ENCODE measurements around the gene ACTRT2. TPM values are rescaled to one million over a fixed set of nuclear protein-coding genes. Genes with fewer than 3 reads are reported as not detected.

ACTRT2 gene
- total RNA-seq, 2 donors from 2014 or later = not detected

DNA sequence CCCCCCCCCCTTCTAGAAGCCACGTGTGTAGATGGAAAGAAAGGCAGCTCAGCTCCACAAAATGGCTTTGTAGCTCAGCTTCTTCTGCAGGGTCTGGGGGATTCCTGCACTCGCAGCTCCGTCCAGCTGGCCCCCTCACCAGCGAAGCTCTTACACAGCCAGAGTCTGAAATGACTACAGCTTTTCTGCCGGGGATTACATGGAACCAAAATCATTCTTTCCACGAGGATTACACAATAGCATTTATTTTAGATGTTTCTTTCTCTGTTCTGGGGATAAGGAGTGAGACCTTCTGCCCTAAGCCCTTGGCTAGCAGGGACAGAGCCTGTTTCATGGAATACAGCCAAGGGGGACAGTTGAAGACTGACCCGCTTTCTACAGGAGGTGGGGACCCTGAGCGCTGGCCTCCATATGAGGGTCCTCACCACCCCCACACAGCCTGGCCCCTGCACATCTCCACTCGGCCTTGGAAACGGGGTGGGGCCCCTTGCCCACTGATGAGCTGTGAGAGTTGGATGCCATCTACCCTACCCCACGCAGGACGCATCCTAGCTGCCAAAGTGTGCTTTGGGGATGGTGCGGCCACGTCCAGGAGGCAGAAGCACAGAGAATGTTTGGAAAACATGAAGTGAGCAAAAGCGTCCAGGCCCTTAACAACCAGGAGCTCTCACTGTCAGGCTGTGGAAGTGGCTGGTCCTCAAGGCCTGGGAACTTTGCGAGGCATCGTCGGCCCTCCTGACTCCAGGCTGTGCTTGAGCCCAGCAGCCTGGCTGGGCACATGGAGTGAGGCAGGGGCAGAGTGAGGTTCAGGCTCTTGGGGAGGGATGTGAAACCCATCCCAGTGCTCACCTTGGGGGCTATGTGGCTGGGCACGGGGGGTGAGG lies 14.5 kb downstream of the ACTRT2 start:
- Histone ChIP-seq H3K27me3 (no peaks in the 10 kb centered on the region), H3K4me3 (no peak overlapping the region), H3K4me1 (peaks cover 19% of the 10 kb centered on the region), H3K27ac (no peak overlapping the region), H3K36me3 (replicated peaks in 1 of 2; ENCODE audit: insufficient read depth in 1 of 2, low read depth in 2 of 2) (no peaks in the 10 kb centered on the region), H3K9me3 (no peaks in the 10 kb centered on the region)
- TF ChIP-seq POLR2A (IDR thresholded peaks at IDR 0.05) = no peak
- TF ChIP-seq, protein P1, sequence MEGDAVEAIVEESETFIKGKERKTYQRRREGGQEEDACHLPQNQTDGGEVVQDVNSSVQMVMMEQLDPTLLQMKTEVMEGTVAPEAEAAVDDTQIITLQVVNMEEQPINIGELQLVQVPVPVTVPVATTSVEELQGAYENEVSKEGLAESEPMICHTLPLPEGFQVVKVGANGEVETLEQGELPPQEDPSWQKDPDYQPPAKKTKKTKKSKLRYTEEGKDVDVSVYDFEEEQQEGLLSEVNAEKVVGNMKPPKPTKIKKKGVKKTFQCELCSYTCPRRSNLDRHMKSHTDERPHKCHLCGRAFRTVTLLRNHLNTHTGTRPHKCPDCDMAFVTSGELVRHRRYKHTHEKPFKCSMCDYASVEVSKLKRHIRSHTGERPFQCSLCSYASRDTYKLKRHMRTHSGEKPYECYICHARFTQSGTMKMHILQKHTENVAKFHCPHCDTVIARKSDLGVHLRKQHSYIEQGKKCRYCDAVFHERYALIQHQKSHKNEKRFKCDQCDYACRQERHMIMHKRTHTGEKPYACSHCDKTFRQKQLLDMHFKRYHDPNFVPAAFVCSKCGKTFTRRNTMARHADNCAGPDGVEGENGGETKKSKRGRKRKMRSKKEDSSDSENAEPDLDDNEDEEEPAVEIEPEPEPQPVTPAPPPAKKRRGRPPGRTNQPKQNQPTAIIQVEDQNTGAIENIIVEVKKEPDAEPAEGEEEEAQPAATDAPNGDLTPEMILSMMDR (IDR thresholded peaks at IDR 0.05) = no peak
- WGBS, 2 donors = 64 to 67% methylated on average over 16 to 18 of the region's 19 CpGs
- intact Hi-C loops (cut with DNase I) = no loop called here
- peak in 1 of 4 donors; percentile 7 for DNase-seq
- ATAC-seq = no peak

DNA sequence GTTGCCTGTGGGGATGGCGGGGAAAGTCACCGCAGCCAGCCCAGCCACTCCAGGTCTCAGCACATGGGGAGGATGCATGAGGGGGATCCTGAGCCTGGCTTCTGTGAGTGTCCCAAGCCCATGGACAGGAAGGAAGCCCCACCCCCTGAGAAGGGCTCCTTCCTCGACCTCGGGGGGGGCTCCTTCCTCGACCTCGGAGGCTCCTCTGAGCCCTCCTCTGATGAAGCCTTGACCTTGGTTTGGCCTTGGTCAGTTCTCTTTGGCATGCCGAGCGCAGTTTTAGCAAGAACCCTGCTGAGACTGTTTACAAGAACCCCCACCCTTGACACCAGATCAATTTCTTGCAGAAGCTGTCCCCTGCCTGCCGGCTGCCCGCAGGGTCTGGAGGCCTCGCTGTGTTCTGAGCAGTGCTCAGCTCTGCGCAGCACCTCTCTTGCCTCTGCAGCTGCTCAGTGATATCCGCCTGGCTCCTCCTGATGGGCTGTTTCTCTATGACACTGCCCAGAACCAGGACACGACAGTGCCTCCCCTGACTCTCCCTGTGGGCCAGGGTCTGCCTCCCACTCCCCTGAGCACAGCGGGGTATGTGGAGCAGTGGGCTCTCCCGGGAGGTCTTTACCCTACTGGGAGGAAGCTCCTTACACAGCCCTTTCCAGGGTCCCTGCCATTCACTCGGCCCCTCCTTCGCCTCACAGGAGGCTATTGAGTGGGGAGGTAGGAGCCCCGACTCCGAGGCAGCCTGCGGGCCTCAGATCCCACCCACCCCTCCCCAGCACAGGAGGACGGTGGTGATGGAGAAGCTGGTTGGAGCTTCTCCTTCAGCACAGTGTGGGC lies 15.4 kb downstream of the ACTRT2 start:
- Histone ChIP-seq H3K4me1 (peaks cover 19% of the 10 kb centered on the region), H3K9me3 (no peaks in the 10 kb centered on the region), H3K36me3 (replicated peaks in 1 of 2; ENCODE audit: insufficient read depth in 1 of 2, low read depth in 2 of 2) (no peaks in the 10 kb centered on the region), H3K27me3 (no peaks in the 10 kb centered on the region), H3K27ac (no peak overlapping the region), H3K4me3 (no peak overlapping the region)
- 50% methylated on average over 4 to 22 of the region's 22 CpGs for WGBS, 2 donors
- DNase-seq (peak in 1 of 4 donors; percentile 6), ATAC-seq (no peak)
- intact Hi-C loops (cut with DNase I) = no loop called here
- TF ChIP-seq, protein P1 (IDR thresholded peaks at IDR 0.05) = no peak

DNA sequence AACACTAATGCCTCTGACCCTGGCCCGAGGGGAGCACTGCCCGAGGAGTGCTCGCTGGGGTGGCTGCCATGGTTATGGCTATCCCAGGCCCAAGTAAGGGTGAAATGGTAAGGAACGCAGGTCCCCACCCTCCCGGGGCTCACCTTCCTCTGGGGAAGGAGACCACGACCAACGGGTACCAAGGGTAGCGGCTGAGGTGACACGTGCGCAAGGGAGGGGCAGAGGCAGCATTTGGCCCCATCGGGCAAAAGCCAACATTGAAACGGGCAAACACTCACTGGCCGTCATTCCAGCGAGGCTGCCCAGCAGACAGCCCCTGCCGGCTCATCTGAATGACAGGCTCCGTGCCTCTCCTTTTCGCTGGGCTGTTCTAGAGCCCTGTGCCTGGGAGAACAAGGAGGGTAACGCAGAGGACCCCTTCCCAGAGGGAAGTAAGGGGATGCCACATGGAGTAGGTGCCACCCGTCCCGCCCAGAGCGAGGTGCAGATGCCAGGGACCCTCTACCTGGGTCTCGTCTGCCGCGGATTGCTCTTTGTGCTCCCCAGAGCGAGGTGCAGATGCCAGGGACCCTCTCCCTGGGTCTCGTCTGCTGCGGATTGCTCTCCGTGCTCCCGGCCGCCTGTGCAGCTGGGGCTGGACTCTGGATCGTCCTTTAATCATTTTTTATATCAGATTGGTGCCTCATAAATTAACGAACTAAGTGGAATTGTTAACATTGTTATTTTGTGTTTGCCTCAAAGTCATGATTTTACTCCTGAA lies 16.2 kb downstream of the ACTRT2 start:
- peak overlapping the region in 3 of 4 donors; percentile 56 to 61 (median 60) for H3K27ac ChIP-seq
- WGBS, 2 donors = 56 to 58% methylated on average over 14 to 29 of the region's 32 CpGs
- no peak overlapping the region for H3K4me3 ChIP-seq
- no peak for TF ChIP-seq POLR2A (IDR thresholded peaks at IDR 0.05)
- TF ChIP-seq, protein P1 (IDR thresholded peaks at IDR 0.05) = no peak
- H3K36me3 ChIP-seq (replicated peaks in 1 of 2; ENCODE audit: insufficient read depth in 1 of 2, low read depth in 2 of 2) = no peaks in the 10 kb centered on the region
- intact Hi-C loops (cut with DNase I) = no loop called here
- H3K4me1 ChIP-seq = peaks cover 19% of the 10 kb centered on the region
- DNase-seq (peak in 1 of 4 donors; percentile 10), ATAC-seq (peak; percentile 5)
- no peaks in the 10 kb centered on the region for H3K27me3 ChIP-seq
- no peaks in the 10 kb centered on the region for H3K9me3 ChIP-seq

DNA sequence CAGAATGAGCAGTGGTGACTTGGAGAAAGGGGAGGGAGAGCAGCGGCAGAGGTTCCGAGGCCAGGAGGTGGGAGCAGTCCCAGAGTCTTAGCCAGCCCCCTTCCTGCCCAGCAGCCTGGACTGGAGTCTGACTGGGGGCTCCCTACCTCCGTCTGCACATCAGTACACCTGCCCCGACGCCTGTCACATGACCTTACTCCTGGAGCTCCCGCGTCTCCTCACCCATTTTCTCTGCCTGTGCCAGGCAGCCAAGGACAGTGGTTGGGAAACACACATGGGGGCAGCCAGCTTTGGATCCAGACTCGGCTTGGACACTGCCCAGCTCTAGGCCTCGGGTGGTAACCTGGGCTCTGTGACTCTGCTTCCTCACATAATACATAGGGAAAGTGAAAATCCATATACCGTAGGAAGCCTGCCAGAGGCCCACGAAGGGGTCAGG lies 16.9 kb downstream of the ACTRT2 start:
- Histone ChIP-seq H3K4me3 (no peak overlapping the region), H3K27me3 (no peaks in the 10 kb centered on the region), H3K27ac (peak overlapping the region in 3 of 4 donors; percentile 56 to 61 (median 60)), H3K4me1 (peaks cover 19% of the 10 kb centered on the region), H3K9me3 (no peaks in the 10 kb centered on the region), H3K36me3 (replicated peaks in 1 of 2; ENCODE audit: insufficient read depth in 1 of 2, low read depth in 2 of 2) (no peaks in the 10 kb centered on the region)
- 24 to 36% methylated on average over 11 of the region's 11 CpGs for WGBS, 2 donors
- no peak for TF ChIP-seq POLR2A (IDR thresholded peaks at IDR 0.05)
- TF ChIP-seq, protein P1 (IDR thresholded peaks at IDR 0.05) = no peak
- DNase-seq = peak; percentile 35 to 72 (median 64)
- ATAC-seq = peak; percentile 83
- intact Hi-C loops (cut with DNase I) = no loop called here
